T follicular helper cell (primary cell): ENCODE data around the gene MRPS21.

ENCODE experiments used
- DNase-seq: peaks from one replicate; pipeline ENCODE4 v3.0.0-alpha.2; 2020; ENCODE audit warnings: low read depth
- total RNA-seq, 2 experiments: gene quantifications; one replicate each; lab custom pipeline; 2026; lab: John Stamatoyannopoulos, UW

Gene MRPS21
- 62.7 to 66.5 reads per million in 2 experiments for total RNA-seq

GRCh38 chr1:150293433-150294253 lies at the start of gene MRPS21:
Gene MRPS21, plus strand, starts transcription at chr1:150293861. Its CDS starts 506 bp downstream, at chr1:150294367.
- DNase-seq = peak; percentile 79

- DNase-seq = no peak
Measured at GRCh38 chr1:150249936-150250335, 43.7 kb upstream of the MRPS21 start.

- no peak for DNase-seq
Measured at GRCh38 chr1:150256198-150256553, 37.5 kb upstream of the MRPS21 start.

GRCh38 chr1:150256554-150257341 lies 36.9 kb upstream of the MRPS21 start:
- DNase-seq = no peak

GRCh38 chr1:150257624-150258585 lies 35.8 kb upstream of the MRPS21 start, which contains the start of gene CA14:
Gene CA14, plus strand, starts transcription at chr1:150257774. Its CDS starts 355 bp downstream, at chr1:150258129.
- DNase-seq = no peak

GRCh38 chr1:150259217-150259616 lies 34.4 kb upstream of the MRPS21 start:
- no peak for DNase-seq

GRCh38 chr1:150259758-150260669 lies 33.6 kb upstream of the MRPS21 start:
- DNase-seq = no peak

GRCh38 chr1:150261367-150261766 lies 32.3 kb upstream of the MRPS21 start:
- no peak for DNase-seq

GRCh38 chr1:150262388-150263320 lies 31.0 kb upstream of the MRPS21 start:
- DNase-seq = no peak

GRCh38 chr1:150263549-150263948 lies 30.1 kb upstream of the MRPS21 start:
- no peak for DNase-seq

- no peak for DNase-seq
Measured at GRCh38 chr1:150267896-150268295, 25.8 kb upstream of the MRPS21 start.

GRCh38 chr1:150268340-150268704 lies 25.3 kb upstream of the MRPS21 start:
- peak; percentile 31 for DNase-seq

GRCh38 chr1:150268705-150269403 lies 24.8 kb upstream of the MRPS21 start, which contains the start of gene APH1A:
Gene APH1A, minus strand, starts transcription at chr1:150269016. Its CDS starts 206 bp downstream, at chr1:150268810.
- peak; percentile 83 for DNase-seq

GRCh38 chr1:150269451-150269850 lies 24.2 kb upstream of the MRPS21 start:
- DNase-seq = no peak

GRCh38 chr1:150271291-150271959 lies 22.2 kb upstream of the MRPS21 start:
- DNase-seq = no peak

GRCh38 chr1:150273311-150273710 lies 20.4 kb upstream of the MRPS21 start:
- no peak for DNase-seq

- no peak for DNase-seq
Measured at GRCh38 chr1:150280138-150280707, 13.4 kb upstream of the MRPS21 start.

GRCh38 chr1:150281221-150281757 lies 12.4 kb upstream of the MRPS21 start:
- peak; percentile 31 for DNase-seq
